Epithelial cell of proximal tubule (primary cell): ENCODE measurements around the gene MVK. TPM values are rescaled to one million over a fixed set of nuclear protein-coding genes. Genes with fewer than 3 reads are reported as not detected.

Experiments
- DNase-seq: peaks from one replicate; pipeline ENCODE4 v3.0.0-alpha.2; 2011; ENCODE audit warnings: low read depth
- H3K4me3 ChIP-seq: 2 replicates; pipeline ENCODE4 v1.5.1; 2011; ENCODE audit warnings: low read depth, mild to moderate bottlenecking, low read length
- total RNA-seq: library from RNA; depleted of rRNA; stranded (reverse); fragments of >200 nt; gene quantifications from 2 replicates; pipeline ENCODE4 v1.2.3, GENCODE V29; 2015
- TF ChIP-seq, protein P1 (sequence below): conservative IDR thresholded peaks from 2 replicates; pipeline ENCODE4 v1.5.1; 2012; ENCODE audit warnings: low read depth, mild to moderate bottlenecking, low read length

MVK gene
- total RNA-seq, 1 donor from 2014 or later = 28.5 TPM

- H3K4me3 ChIP-seq = no peak overlapping the region
- DNase-seq = no peak
- TF ChIP-seq, protein P1, sequence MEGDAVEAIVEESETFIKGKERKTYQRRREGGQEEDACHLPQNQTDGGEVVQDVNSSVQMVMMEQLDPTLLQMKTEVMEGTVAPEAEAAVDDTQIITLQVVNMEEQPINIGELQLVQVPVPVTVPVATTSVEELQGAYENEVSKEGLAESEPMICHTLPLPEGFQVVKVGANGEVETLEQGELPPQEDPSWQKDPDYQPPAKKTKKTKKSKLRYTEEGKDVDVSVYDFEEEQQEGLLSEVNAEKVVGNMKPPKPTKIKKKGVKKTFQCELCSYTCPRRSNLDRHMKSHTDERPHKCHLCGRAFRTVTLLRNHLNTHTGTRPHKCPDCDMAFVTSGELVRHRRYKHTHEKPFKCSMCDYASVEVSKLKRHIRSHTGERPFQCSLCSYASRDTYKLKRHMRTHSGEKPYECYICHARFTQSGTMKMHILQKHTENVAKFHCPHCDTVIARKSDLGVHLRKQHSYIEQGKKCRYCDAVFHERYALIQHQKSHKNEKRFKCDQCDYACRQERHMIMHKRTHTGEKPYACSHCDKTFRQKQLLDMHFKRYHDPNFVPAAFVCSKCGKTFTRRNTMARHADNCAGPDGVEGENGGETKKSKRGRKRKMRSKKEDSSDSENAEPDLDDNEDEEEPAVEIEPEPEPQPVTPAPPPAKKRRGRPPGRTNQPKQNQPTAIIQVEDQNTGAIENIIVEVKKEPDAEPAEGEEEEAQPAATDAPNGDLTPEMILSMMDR = no peak
Measured at GRCh38 chr12:109639151-109639872, 65.7 kb downstream of the MVK start.

DNA sequence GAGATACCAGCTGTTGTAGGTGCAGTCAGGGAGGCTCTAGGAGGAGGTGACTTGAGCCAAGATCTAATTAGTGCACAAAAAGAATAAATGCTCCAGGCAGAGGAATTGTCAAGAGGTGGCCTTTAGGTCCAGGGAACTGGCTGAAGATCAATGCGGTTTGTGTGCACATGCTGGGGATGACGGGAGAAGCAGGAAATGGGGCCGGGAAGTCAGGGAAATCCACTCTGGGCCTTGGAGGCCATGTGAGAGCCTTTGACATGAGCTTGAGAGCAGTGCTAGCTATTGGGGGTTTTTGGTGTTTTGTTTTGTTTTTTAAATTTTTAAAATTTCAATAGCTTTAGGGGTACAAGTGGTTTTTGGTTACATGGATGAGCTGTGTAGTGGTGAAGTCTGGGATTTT, 67.4 kb downstream of the MVK start:
- no peak overlapping the region for H3K4me3 ChIP-seq
- DNase-seq = no peak
- TF ChIP-seq, protein P1 = no peak

DNA sequence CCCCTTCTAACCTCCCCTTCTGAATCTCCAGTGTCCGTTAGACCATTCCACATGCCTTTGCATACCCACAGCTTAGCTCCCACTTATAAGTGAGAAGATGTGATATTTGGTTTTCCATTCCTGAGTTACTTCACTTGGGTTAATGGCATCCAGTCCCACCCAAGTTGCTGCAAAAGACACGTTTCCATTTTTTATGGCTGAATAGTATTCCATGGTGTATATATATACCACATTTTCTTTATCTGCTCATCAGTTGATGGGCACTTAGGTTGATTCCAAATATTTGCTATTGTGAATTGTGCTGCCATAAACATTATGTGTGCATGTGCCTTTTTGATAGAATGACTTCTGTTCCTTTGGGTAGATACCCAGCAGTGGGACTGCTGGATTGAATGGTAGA, 67.8 kb downstream of the MVK start:
- TF ChIP-seq, protein P1 = no peak
- H3K4me3 ChIP-seq = no peak overlapping the region
- no peak for DNase-seq

GRCh38 chr12:109642506-109643132, 69.0 kb downstream of the MVK start:
- TF ChIP-seq, protein P1 = no peak
- no peak for DNase-seq
- no peak overlapping the region for H3K4me3 ChIP-seq

- TF ChIP-seq, protein P1 = no peak
Measured at GRCh38 chr12:109645194-109645593, 71.6 kb downstream of the MVK start.

GRCh38 chr12:109645708-109646107, 72.1 kb downstream of the MVK start:
- no peak for DNase-seq
- TF ChIP-seq, protein P1 = no peak
- H3K4me3 ChIP-seq = no peak overlapping the region

More at GRCh38 chr12:109645194-109645593, 71.6 kb downstream of the MVK start:
- no peak for DNase-seq
- H3K4me3 ChIP-seq = no peak overlapping the region

Other genes starting within 250 kb of the MVK start
- gene MYO1H, start 225.9 kb upstream of the MVK start, total RNA-seq = not detected in 2 replicates
- 38.1 and 43.8 TPM in 2 replicates for gene KCTD10, start 96.5 kb upstream of the MVK start, total RNA-seq
- 26.6 and 40.3 TPM in 2 replicates for gene UBE3B, start 96.2 kb upstream of the MVK start, total RNA-seq
- 33.3 and 88.4 TPM in 2 replicates for gene MMAB, start 290 bp upstream of the MVK start, total RNA-seq
- 0.52 and 2.7 TPM in 2 replicates for gene FAM222A, start 140.0 kb downstream of the MVK start, total RNA-seq